Mesenchymal stem cell (in vitro differentiated cells and primary cell): ENCODE data around the gene TMEM186.
"Not testable (repeated sequence)": the region's sequence is repeated elsewhere in the genome, so short reads cannot be mapped to it uniquely, and the experiment has no call there.

ENCODE experiments used
- DNase-seq: peaks from one replicate; pipeline ENCODE4 v3.0.0-alpha.2; 2013
- H2AFZ ChIP-seq: one replicate; pipeline ENCODE4 v1.6.1; 2013; ENCODE audit warnings: low read depth, mild to moderate bottlenecking, control low read depth, inconsistent platforms, low read length, moderate library complexity
- H2AK5ac ChIP-seq: 2 replicates; pipeline ENCODE4 v1.6.1; 2013; ENCODE audit warnings: low read length, moderate library complexity, mild to moderate bottlenecking, inconsistent platforms; ENCODE audit not compliant: severe bottlenecking
- H2BK120ac ChIP-seq: one replicate; pipeline ENCODE4 v1.6.1; 2013; ENCODE audit warnings: low read depth, mild to moderate bottlenecking, inconsistent platforms, low read length, moderate library complexity
- H2BK12ac ChIP-seq, 2 experiments: one replicate each; pipeline ENCODE4 v1.6.1; 2013; ENCODE audit warnings: inconsistent platforms in 2 of 2, low read length in 2 of 2, mild to moderate bottlenecking in 2 of 2, moderate library complexity in 2 of 2, control low read depth in 1 of 2
- H2BK15ac ChIP-seq: one replicate; pipeline ENCODE4 v1.6.1; 2013; ENCODE audit warnings: mild to moderate bottlenecking, low read depth, inconsistent platforms; ENCODE audit not compliant: poor library complexity, severe bottlenecking
- H2BK5ac ChIP-seq: 2 replicates; pipeline ENCODE4 v1.6.1; 2013; ENCODE audit warnings: low read depth, mild to moderate bottlenecking, low read length, control low read depth, inconsistent platforms; ENCODE audit not compliant: poor library complexity, severe bottlenecking
- H3K14ac ChIP-seq, 2 experiments: one replicate each; pipeline ENCODE4 v1.6.1; 2013; ENCODE audit warnings: inconsistent platforms in 2 of 2, low read length in 2 of 2, control low read depth in 1 of 2, mild to moderate bottlenecking in 1 of 2, moderate library complexity in 1 of 2
- H3K18ac ChIP-seq, 2 experiments: one replicate each; pipeline ENCODE4 v1.6.1; 2013; ENCODE audit warnings: inconsistent platforms in 2 of 2, low read length in 2 of 2, control low read depth in 1 of 2, low read depth in 1 of 2, mild to moderate bottlenecking in 1 of 2
- H3K23ac ChIP-seq, 2 experiments: one replicate each; pipeline ENCODE4 v1.6.1; 2013; ENCODE audit warnings: inconsistent platforms in 2 of 2, low read length in 2 of 2, mild to moderate bottlenecking in 2 of 2, moderate library complexity in 2 of 2, control low read depth in 1 of 2
- H3K27ac ChIP-seq: 2 replicates; pipeline ENCODE4 v1.5.1; 2013; ENCODE audit warnings: mild to moderate bottlenecking, moderate library complexity, low read length, control low read depth, inconsistent platforms; ENCODE audit not compliant: poor library complexity, severe bottlenecking
- H3K27me3 ChIP-seq, 2 experiments: 2 replicates each; pipeline versions ENCODE4 v1.6.1 to v1.7.0; 2013; ENCODE audit warnings: low read length in 2 of 2, mild to moderate bottlenecking in 2 of 2, moderate library complexity in 2 of 2, control low read depth in 1 of 2, inconsistent platforms in 1 of 2; ENCODE audit not compliant: control insufficient read depth in 1 of 2, insufficient read depth in 1 of 2
- H3K36me3 ChIP-seq, 2 experiments: 2 replicates each; pipeline versions ENCODE4 v1.6.1 to v1.7.0; 2013; ENCODE audit warnings: low read length in 2 of 2, control low read depth in 1 of 2, inconsistent platforms in 1 of 2, low read depth in 1 of 2, mild to moderate bottlenecking in 1 of 2; ENCODE audit not compliant: insufficient read depth in 2 of 2, control insufficient read depth in 1 of 2
- H3K4ac ChIP-seq, 2 experiments: one replicate each; pipeline ENCODE4 v1.6.1; 2013; ENCODE audit warnings: inconsistent platforms in 2 of 2, low read length in 2 of 2, mild to moderate bottlenecking in 2 of 2, moderate library complexity in 2 of 2, control low read depth in 1 of 2, low read depth in 1 of 2
- H3K4me1 ChIP-seq: 2 replicates; pipeline ENCODE4 v1.6.1; 2013; ENCODE audit warnings: low read depth, low read length, control low read depth; ENCODE audit not compliant: control insufficient read depth, insufficient read depth
- H3K4me2 ChIP-seq: 2 replicates; pipeline ENCODE4 v1.6.1; 2013; ENCODE audit warnings: low read length, mild to moderate bottlenecking, inconsistent platforms; ENCODE audit not compliant: poor library complexity, severe bottlenecking
- H3K4me3 ChIP-seq, 2 experiments: 2 replicates each; pipeline versions ENCODE4 v1.5.1 to v1.7.0; 2013; ENCODE audit warnings: low read length in 2 of 2, mild to moderate bottlenecking in 2 of 2, control low read depth in 1 of 2, low read depth in 1 of 2; ENCODE audit not compliant: insufficient read depth in 1 of 2
- H3K79me1 ChIP-seq: replicated peaks from 2 replicates; pipeline ENCODE4 v1.6.1; 2013; ENCODE audit warnings: mild to moderate bottlenecking, control low read depth, low read length, inconsistent platforms; ENCODE audit not compliant: poor library complexity, severe bottlenecking
- H3K9ac ChIP-seq: 2 replicates; pipeline ENCODE4 v1.7.0; 2013; ENCODE audit warnings: mild to moderate bottlenecking, low read length, moderate library complexity
- H3K9me3 ChIP-seq: 2 replicates; pipeline ENCODE4 v1.7.0; 2013; ENCODE audit warnings: mild to moderate bottlenecking, low read length; ENCODE audit not compliant: control insufficient read depth
- H4K8ac ChIP-seq: one replicate; pipeline ENCODE4 v1.6.1; 2013; ENCODE audit warnings: inconsistent platforms, mild to moderate bottlenecking, low read length, moderate library complexity
- H4K91ac ChIP-seq: one replicate; pipeline ENCODE4 v1.6.1; 2013; ENCODE audit warnings: mild to moderate bottlenecking, low read length, inconsistent platforms
- WGBS: methylation state at CpG from one replicate; pipeline ENCODE4 v1.1.7; 2013; ENCODE audit warnings: mixed read lengths; 5-methylcytosine and 5-hydroxymethylcytosine counted together

TMEM186 gene

DNA sequence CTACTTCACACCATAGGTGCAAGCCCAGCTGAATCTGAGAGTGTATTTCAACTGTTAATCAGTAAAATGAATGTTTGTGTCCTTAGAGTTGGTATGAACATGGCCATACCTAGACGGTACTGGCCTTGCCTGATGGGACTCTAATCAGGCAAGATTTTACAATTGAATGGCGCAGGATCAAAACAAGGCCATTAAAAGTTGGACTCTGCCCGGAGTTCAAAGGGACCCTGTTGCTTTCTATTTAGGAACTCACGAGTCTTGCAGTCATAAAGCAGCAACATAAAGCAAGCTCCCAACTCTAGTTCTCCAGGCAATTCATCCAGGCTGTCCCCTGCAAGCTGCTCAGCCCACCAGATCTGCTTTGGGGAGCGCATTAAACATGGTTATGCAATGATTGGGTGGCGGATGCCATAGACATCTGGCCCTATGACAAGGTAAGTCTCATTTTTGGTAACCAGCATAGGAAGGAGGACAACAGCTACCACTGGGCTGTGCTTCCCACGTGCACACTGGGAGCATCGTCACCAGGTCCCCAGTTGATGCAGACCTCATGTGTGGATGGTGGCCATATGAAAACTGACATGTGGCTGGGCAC, 8.8 kb downstream of the TMEM186 start:
- H3K4me2 ChIP-seq: no peak overlapping the region
- H3K18ac ChIP-seq: no peak overlapping the region
- H2BK5ac ChIP-seq: no peak overlapping the region
- no peak overlapping the region for H4K8ac ChIP-seq
- H3K23ac ChIP-seq: no peak overlapping the region
- no peak overlapping the region for H3K4me3 ChIP-seq
- no peak overlapping the region for H3K14ac ChIP-seq
- no peaks in the 10 kb centered on the region for H3K9me3 ChIP-seq
- no peak overlapping the region for H2BK15ac ChIP-seq
- 91% methylated on average over 8 of the region's 8 CpGs for WGBS
- peaks cover 0 to 3% of the 10 kb centered on the region in 2 experiments for H3K36me3 ChIP-seq
- H3K4ac ChIP-seq: no peak overlapping the region
- DNase-seq: no peak
- H4K91ac ChIP-seq: peak overlapping the region; percentile 28
- H3K9ac ChIP-seq: no peak overlapping the region
- H2BK12ac ChIP-seq: no peak overlapping the region
- H3K79me1 ChIP-seq: peaks cover 6% of the 10 kb centered on the region
- no peak overlapping the region for H3K27ac ChIP-seq
- H3K27me3 ChIP-seq: no peaks in the 10 kb centered on the region
- no peak overlapping the region for H2BK120ac ChIP-seq
- H3K4me1 ChIP-seq: no peaks in the 10 kb centered on the region
- H2AK5ac ChIP-seq: no peak overlapping the region
- no peak overlapping the region for H2AFZ ChIP-seq

DNA sequence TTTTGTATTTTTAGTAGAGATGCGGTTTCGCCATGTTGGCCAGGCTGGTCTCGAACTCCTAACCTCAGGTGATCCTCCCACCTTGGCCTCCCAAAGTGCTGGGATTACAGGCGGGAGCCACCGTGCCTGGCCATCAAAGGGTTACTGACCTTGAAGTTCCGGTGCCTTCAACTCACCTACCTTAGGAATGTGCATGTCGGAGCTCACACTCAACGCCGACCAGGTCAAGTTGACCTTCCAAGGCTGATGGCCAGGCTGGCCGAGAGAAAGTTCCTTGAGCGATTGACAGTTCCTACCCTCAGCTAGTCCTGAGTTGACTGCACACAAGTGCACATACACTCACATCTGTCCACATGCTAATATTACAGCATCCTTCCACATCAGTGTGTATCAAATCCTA, 11.1 kb downstream of the TMEM186 start:
- H3K14ac ChIP-seq, H3K36me3 ChIP-seq, H4K8ac ChIP-seq, H2AFZ ChIP-seq, H2BK15ac ChIP-seq, H3K18ac ChIP-seq, H3K27ac ChIP-seq, H4K91ac ChIP-seq, H2BK5ac ChIP-seq, H3K4me2 ChIP-seq, H3K23ac ChIP-seq, H3K4me3 ChIP-seq, H3K79me1 ChIP-seq, H3K4me1 ChIP-seq, H3K4ac ChIP-seq, H3K27me3 ChIP-seq, H2AK5ac ChIP-seq, DNase-seq, H3K9me3 ChIP-seq, H2BK120ac ChIP-seq, H3K9ac ChIP-seq, H2BK12ac ChIP-seq: not testable (repeated sequence)
- WGBS: 93% methylated on average over 11 of the region's 11 CpGs

DNA sequence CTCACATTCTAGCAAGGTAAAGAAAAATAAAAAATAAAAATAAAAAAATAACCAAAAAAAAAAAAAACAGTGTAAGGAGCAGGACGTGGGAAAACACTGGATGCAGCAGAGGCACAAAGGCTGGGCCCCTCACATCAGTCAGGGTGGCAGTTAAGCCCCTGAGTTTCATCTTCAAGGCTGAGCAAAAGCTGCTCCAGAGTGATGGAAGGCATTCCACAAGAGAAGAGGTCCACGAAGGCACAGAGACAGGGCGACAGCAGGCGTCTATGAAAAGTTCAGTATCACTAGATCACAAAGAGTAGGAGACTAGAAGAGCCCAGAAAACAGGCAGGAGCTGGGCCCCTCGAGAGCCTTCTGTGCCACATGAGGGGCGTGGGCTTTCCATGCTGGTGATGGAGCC, 12.0 kb downstream of the TMEM186 start:
- WGBS: 85% methylated on average over 6 of the region's 6 CpGs

DNA sequence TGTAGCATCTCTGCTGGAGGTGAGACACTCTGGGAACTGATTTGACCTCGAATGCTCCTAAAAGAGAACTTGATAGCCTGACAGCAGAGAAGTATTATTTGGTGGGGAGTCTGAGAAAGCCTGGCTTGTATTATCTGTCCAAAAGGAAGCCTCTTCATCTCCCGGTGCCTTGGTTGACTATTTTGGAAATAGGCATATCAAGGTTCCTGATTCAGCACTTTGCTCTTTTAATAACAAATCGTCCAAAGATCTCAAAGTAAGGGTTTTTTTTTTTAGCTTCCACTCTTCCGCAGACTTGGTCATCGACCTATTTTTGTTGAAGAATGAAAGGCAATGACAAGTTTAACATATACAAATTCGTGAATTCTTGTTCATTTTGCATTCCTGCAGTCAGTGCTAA, 14.8 kb downstream of the TMEM186 start:
- Histone ChIP-seq H2BK15ac (no peak overlapping the region), H3K79me1 (no peaks in the 10 kb centered on the region), H3K9me3 (no peaks in the 10 kb centered on the region), H3K4me3 (no peak overlapping the region), H4K8ac (no peak overlapping the region), H2AFZ (no peak overlapping the region), H3K18ac (no peak overlapping the region), H4K91ac (no peak overlapping the region), H3K27me3 (peaks cover 0 to 7% of the 10 kb centered on the region in 2 experiments), H3K4me2 (no peak overlapping the region), H2BK120ac (no peak overlapping the region), H3K23ac (no peak overlapping the region), H3K4ac (no peak overlapping the region), H3K9ac (no peak overlapping the region), H2AK5ac (no peak overlapping the region), H3K27ac (no peak overlapping the region), H3K14ac (no peak overlapping the region), H3K36me3 (peaks cover 0 to 7% of the 10 kb centered on the region in 2 experiments), H2BK12ac (no peak overlapping the region), H3K4me1 (no peaks in the 10 kb centered on the region), H2BK5ac (no peak overlapping the region)
- DNase-seq: no peak
- 81% methylated on average over 6 of the region's 6 CpGs for WGBS

More for the DNA sequence above, 12.0 kb downstream of the TMEM186 start:
- H3K14ac ChIP-seq: no peak overlapping the region
- H2BK120ac ChIP-seq: no peak overlapping the region
- no peak for DNase-seq
- no peak overlapping the region for H3K9ac ChIP-seq
- H2BK12ac ChIP-seq: no peak overlapping the region
- no peak overlapping the region for H4K91ac ChIP-seq
- no peaks in the 10 kb centered on the region for H3K9me3 ChIP-seq
- H3K4ac ChIP-seq: no peak overlapping the region
- no peak overlapping the region for H2BK15ac ChIP-seq
- H3K27me3 ChIP-seq: peaks cover 0 to 4% of the 10 kb centered on the region in 2 experiments
- H3K23ac ChIP-seq: no peak overlapping the region
- no peak overlapping the region for H3K18ac ChIP-seq
- H3K79me1 ChIP-seq: no peaks in the 10 kb centered on the region
- H3K4me3 ChIP-seq: no peak overlapping the region
- H4K8ac ChIP-seq: no peak overlapping the region
- H2AFZ ChIP-seq: no peak overlapping the region
- no peak overlapping the region for H2BK5ac ChIP-seq
- no peak overlapping the region for H3K4me2 ChIP-seq
- H2AK5ac ChIP-seq: no peak overlapping the region
- no peaks in the 10 kb centered on the region for H3K36me3 ChIP-seq
- H3K27ac ChIP-seq: no peak overlapping the region
- no peaks in the 10 kb centered on the region for H3K4me1 ChIP-seq
